Trophoblast cell (in vitro differentiated cells and primary cell): ENCODE data around the gene PSMD6.

Experiments
- DNase-seq, 2 donors: peaks; one replicate each; pipeline ENCODE4 v3.0.0-alpha.2; 2016
- H2AFZ ChIP-seq: 2 replicates; pipeline ENCODE4 v1.6.1; 2013; ENCODE audit warnings: low read length, moderate library complexity, mild to moderate bottlenecking; ENCODE audit not compliant: insufficient read depth, poor library complexity
- H2AK5ac ChIP-seq: 2 replicates; pipeline ENCODE4 v1.6.1; 2013; ENCODE audit warnings: mild to moderate bottlenecking, low read length
- H2BK120ac ChIP-seq: 2 replicates; pipeline ENCODE4 v1.6.1; 2013; ENCODE audit warnings: low read length, mild to moderate bottlenecking, moderate library complexity; ENCODE audit not compliant: insufficient read depth, poor library complexity
- H2BK12ac ChIP-seq: 2 replicates; pipeline ENCODE4 v1.6.1; 2013; ENCODE audit warnings: mild to moderate bottlenecking, low read length, moderate library complexity
- H2BK5ac ChIP-seq: 2 replicates; pipeline ENCODE4 v1.6.1; 2013; ENCODE audit warnings: low read length, low read depth, moderate library complexity, mild to moderate bottlenecking; ENCODE audit not compliant: poor library complexity
- H3K14ac ChIP-seq: 2 replicates; pipeline ENCODE4 v1.6.1; 2013; ENCODE audit warnings: mild to moderate bottlenecking, low read length
- H3K18ac ChIP-seq: 2 replicates; pipeline ENCODE4 v1.6.1; 2013; ENCODE audit warnings: mild to moderate bottlenecking, low read length
- H3K23ac ChIP-seq: 2 replicates; pipeline ENCODE4 v1.6.1; 2013; ENCODE audit warnings: low read length
- H3K27ac ChIP-seq: 2 replicates; pipeline ENCODE4 v1.5.1; 2013; ENCODE audit warnings: low read depth, mild to moderate bottlenecking, inconsistent platforms, low read length, moderate library complexity
- H3K27me3 ChIP-seq: 2 replicates; pipeline ENCODE4 v1.6.1; 2013; ENCODE audit warnings: inconsistent platforms, mild to moderate bottlenecking, low read length, moderate library complexity; ENCODE audit not compliant: insufficient read depth
- H3K36me3 ChIP-seq, 2 experiments: 1 replicate in 1 of 2; 2 replicates in 1 of 2; pipeline ENCODE4 v1.6.1; 2013; ENCODE audit warnings: low read length in 2 of 2, mild to moderate bottlenecking in 2 of 2, moderate library complexity in 1 of 2; ENCODE audit not compliant: insufficient read depth in 2 of 2, control insufficient read depth in 1 of 2
- H3K4ac ChIP-seq: 2 replicates; pipeline ENCODE4 v1.6.1; 2013; ENCODE audit warnings: low read depth, mild to moderate bottlenecking, low read length, moderate library complexity
- H3K4me1 ChIP-seq, 2 experiments: 1 replicate in 1 of 2; 2 replicates in 1 of 2; pipeline ENCODE4 v1.6.1; 2013; ENCODE audit warnings: low read length in 2 of 2, mild to moderate bottlenecking in 2 of 2, moderate library complexity in 1 of 2; ENCODE audit not compliant: insufficient read depth in 2 of 2, control insufficient read depth in 1 of 2
- H3K4me2 ChIP-seq: 2 replicates; pipeline ENCODE4 v1.6.1; 2013; ENCODE audit warnings: inconsistent platforms, mild to moderate bottlenecking, low read length, moderate library complexity
- H3K4me3 ChIP-seq: 2 replicates; pipeline ENCODE4 v1.5.1; 2013; ENCODE audit warnings: mild to moderate bottlenecking, low read depth, low read length, inconsistent platforms
- H3K79me1 ChIP-seq: one replicate; pipeline ENCODE4 v1.6.1; 2013; ENCODE audit warnings: low read length
- H3K79me2 ChIP-seq: 2 replicates; pipeline ENCODE4 v1.6.1; 2013; ENCODE audit warnings: low read length, mild to moderate bottlenecking; ENCODE audit not compliant: control insufficient read depth, insufficient read depth, poor library complexity
- H3K9ac ChIP-seq: 2 replicates; pipeline ENCODE4 v1.6.1; 2013; ENCODE audit warnings: mild to moderate bottlenecking, low read length
- H3K9me3 ChIP-seq: 2 replicates; pipeline ENCODE4 v1.6.1; 2013; ENCODE audit warnings: low read depth, mild to moderate bottlenecking, control low read depth, inconsistent platforms, low read length; ENCODE audit not compliant: insufficient read depth
- H4K12ac ChIP-seq: 2 replicates; pipeline ENCODE4 v1.6.1; 2013; ENCODE audit warnings: low read depth, mild to moderate bottlenecking, low read length, moderate library complexity
- H4K8ac ChIP-seq: 2 replicates; pipeline ENCODE4 v1.6.1; 2013; ENCODE audit warnings: low read depth, mild to moderate bottlenecking, low read length, moderate library complexity
- H4K91ac ChIP-seq: one replicate; pipeline ENCODE4 v1.6.1; 2013; ENCODE audit warnings: low read depth, mild to moderate bottlenecking, low read length, moderate library complexity
- WGBS: extraction: QIAGEN DNeasy Blood & Tissue Kit; methylation state at CpG from one replicate; pipeline ENCODE4 v1.1.7; 2013; ENCODE audit warnings: missing lambda C conversion rate; ENCODE audit not compliant: insufficient read length, insufficient coverage; ENCODE audit errors: extremely low coverage; 5-methylcytosine and 5-hydroxymethylcytosine counted together

The PSMD6 gene

GRCh38 chr3:64049832-64050231 is 26.5 kb upstream of the PSMD6 start:
- H2BK12ac ChIP-seq = peak overlapping the region; percentile 2
- no peaks in the 10 kb centered on the region for H3K27me3 ChIP-seq
- no peak overlapping the region for H3K4ac ChIP-seq
- no peaks in the 10 kb centered on the region for H3K79me2 ChIP-seq
- H2BK120ac ChIP-seq = peak overlapping the region; percentile 9
- H3K4me2 ChIP-seq = no peak overlapping the region
- H3K27ac ChIP-seq = peak overlapping the region; percentile 96
- H4K8ac ChIP-seq = peak overlapping the region; percentile 5
- no CpG with 5 or more reads among the region's 4 CpGs for WGBS
- H3K9ac ChIP-seq = no peak overlapping the region
- no peak overlapping the region for H3K18ac ChIP-seq
- no peak overlapping the region for H3K23ac ChIP-seq
- peaks cover 18 to 19% of the 10 kb centered on the region in 2 experiments for H3K4me1 ChIP-seq
- no peak overlapping the region for H2AFZ ChIP-seq
- no peak overlapping the region for H2AK5ac ChIP-seq
- H3K79me1 ChIP-seq = peaks cover 20% of the 10 kb centered on the region
- H4K12ac ChIP-seq = no peak overlapping the region
- peak overlapping the region; percentile 1 for H2BK5ac ChIP-seq
- H3K14ac ChIP-seq = no peak overlapping the region
- H3K9me3 ChIP-seq = no peaks in the 10 kb centered on the region
- no peak for DNase-seq
- H4K91ac ChIP-seq = peak overlapping the region; percentile 49
- H3K36me3 ChIP-seq = no peaks in the 10 kb centered on the region
- H3K4me3 ChIP-seq = no peak overlapping the region

GRCh38 chr3:64049136-64049535 is 25.8 kb upstream of the PSMD6 start:
- Histone ChIP-seq H4K8ac (no peak overlapping the region), H3K4me2 (no peak overlapping the region), H2BK5ac (peak overlapping the region; percentile 92), H3K4me1 (peaks cover 18 to 19% of the 10 kb centered on the region in 2 experiments), H2BK120ac (peak overlapping the region; percentile 25), H2AK5ac (no peak overlapping the region), H3K23ac (no peak overlapping the region), H3K14ac (peak overlapping the region; percentile 6), H3K36me3 (no peaks in the 10 kb centered on the region), H3K4me3 (no peak overlapping the region), H3K4ac (no peak overlapping the region), H3K79me1 (peaks cover 22% of the 10 kb centered on the region), H4K12ac (no peak overlapping the region), H3K27ac (peak overlapping the region; percentile 96), H2AFZ (no peak overlapping the region), H3K27me3 (no peaks in the 10 kb centered on the region), H3K9ac (no peak overlapping the region), H4K91ac (peak overlapping the region; percentile 58), H3K9me3 (no peaks in the 10 kb centered on the region), H3K18ac (no peak overlapping the region), H3K79me2 (no peaks in the 10 kb centered on the region), H2BK12ac (peak overlapping the region; percentile 27)
- peak; percentile 50 to 62 for DNase-seq
- no CpG with 5 or more reads among the region's 3 CpGs for WGBS

- no peak overlapping the region for H3K9ac ChIP-seq
- peaks cover 16 to 19% of the 10 kb centered on the region in 2 experiments for H3K4me1 ChIP-seq
- no peak overlapping the region for H3K4me3 ChIP-seq
- peak overlapping the region; percentile 81 for H4K8ac ChIP-seq
- peak overlapping the region; percentile 89 for H2BK120ac ChIP-seq
- H2AFZ ChIP-seq = no peak overlapping the region
- DNase-seq = no peak
- H2BK12ac ChIP-seq = peak overlapping the region; percentile 58
- peaks cover 22% of the 10 kb centered on the region for H3K79me1 ChIP-seq
- no peaks in the 10 kb centered on the region for H3K9me3 ChIP-seq
- peak overlapping the region; percentile 41 for H2AK5ac ChIP-seq
- WGBS = no CpG with 5 or more reads among the region's 3 CpGs
- no peak overlapping the region for H4K12ac ChIP-seq
- H3K4me2 ChIP-seq = peak overlapping the region; percentile 26
- H3K18ac ChIP-seq = peak overlapping the region; percentile 69
- H3K4ac ChIP-seq = peak overlapping the region; percentile 25
- peak overlapping the region; percentile 68 for H3K14ac ChIP-seq
- no peaks in the 10 kb centered on the region for H3K36me3 ChIP-seq
- no peaks in the 10 kb centered on the region for H3K79me2 ChIP-seq
- H3K27me3 ChIP-seq = no peaks in the 10 kb centered on the region
- peak overlapping the region; percentile 92 for H2BK5ac ChIP-seq
- peak overlapping the region; percentile 96 for H3K27ac ChIP-seq
- peak overlapping the region; percentile 78 for H4K91ac ChIP-seq
- H3K23ac ChIP-seq = no peak overlapping the region
Observed at GRCh38 chr3:64048631-64049061, 25.4 kb upstream of the PSMD6 start.

GRCh38 chr3:64047787-64048186 is 24.5 kb upstream of the PSMD6 start:
- Histone ChIP-seq H3K9ac (no peak overlapping the region), H3K14ac (no peak overlapping the region), H3K79me1 (peaks cover 22% of the 10 kb centered on the region), H3K27ac (peak overlapping the region; percentile 96), H2AFZ (no peak overlapping the region), H4K12ac (no peak overlapping the region), H4K8ac (no peak overlapping the region), H2AK5ac (no peak overlapping the region), H3K4me2 (peak overlapping the region; percentile 26), H3K4me3 (no peak overlapping the region), H2BK5ac (peak overlapping the region; percentile 92), H2BK12ac (no peak overlapping the region), H3K36me3 (no peaks in the 10 kb centered on the region), H3K27me3 (no peaks in the 10 kb centered on the region), H3K4ac (no peak overlapping the region), H2BK120ac (peak overlapping the region; percentile 89), H3K9me3 (no peaks in the 10 kb centered on the region), H4K91ac (peak overlapping the region; percentile 78), H3K79me2 (no peaks in the 10 kb centered on the region), H3K4me1 (peaks cover 15 to 19% of the 10 kb centered on the region in 2 experiments), H3K18ac (no peak overlapping the region), H3K23ac (no peak overlapping the region)
- DNase-seq = no peak
- no CpG with 5 or more reads among the region's 7 CpGs for WGBS
